Bronchial epithelial cell (primary cell): Measurements from ENCODE around the gene PCSK1N. TPM values are rescaled to one million over a fixed set of nuclear protein-coding genes. Genes with fewer than 3 reads are reported as not detected.
"Not testable (repeated sequence)": the region's sequence is repeated elsewhere in the genome, so short reads cannot be mapped to it uniquely, and the experiment has no call there.

Experiments used
- DNase-seq: peaks from one replicate; pipeline ENCODE4 v3.0.0-alpha.2; 2010; ENCODE audit warnings: low read depth
- FAIRE-seq: peaks from 2 replicates; lab custom pipeline; 2011; peaks lifted over from hg19 to GRCh38; lab: Jason Lieb, UNC
- H3K27me3 ChIP-seq: 2 replicates; pipeline ENCODE4 v1.5.1; 2011; ENCODE audit warnings: low read length; ENCODE audit not compliant: control insufficient read depth, insufficient read depth
- H3K36me3 ChIP-seq: 2 replicates; pipeline ENCODE4 v1.5.1; 2011; ENCODE audit warnings: low read length; ENCODE audit not compliant: control insufficient read depth, insufficient read depth
- H3K4me3 ChIP-seq: 2 replicates; pipeline ENCODE4 v1.5.1; 2011; ENCODE audit warnings: mild to moderate bottlenecking, low read depth, low read length, control low read depth
- total RNA-seq: library from RNA; depleted of rRNA; stranded (reverse); fragments of >200 nt; gene quantifications from 2 replicates; pipeline ENCODE4 v1.2.1, GENCODE V29; 2014
- TF ChIP-seq, protein P1 (sequence below): IDR thresholded peaks from 2 replicates; pipeline ENCODE4 v1.5.1; 2011; ENCODE audit warnings: mild to moderate bottlenecking, moderate library complexity, low read length, control low read depth, inconsistent platforms; ENCODE audit not compliant: insufficient read depth, severe bottlenecking

PCSK1N gene
- total RNA-seq, 1 donor from 2014 or later = 0.26 TPM

DNA sequence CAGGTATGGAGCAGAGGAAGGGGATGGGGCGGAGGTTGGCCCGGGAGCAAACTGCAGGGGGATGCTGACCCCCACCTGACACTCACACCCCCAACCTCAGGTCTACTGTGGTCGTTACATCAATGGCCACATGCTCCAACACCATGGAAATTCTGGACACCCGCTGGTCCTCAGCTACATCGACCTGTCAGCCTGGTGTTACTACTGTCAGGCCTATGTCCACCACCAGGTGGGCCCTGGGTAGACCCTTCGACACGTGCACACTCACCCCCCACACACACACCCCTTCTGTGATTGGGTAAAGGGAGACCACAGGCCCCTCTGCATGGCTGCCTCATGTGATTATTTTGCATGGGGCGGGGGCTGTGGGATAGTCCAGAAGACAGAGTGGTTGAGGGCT, 11.3 kb downstream of the PCSK1N start:
- no peak for FAIRE-seq
- no peaks in the 10 kb centered on the region for H3K36me3 ChIP-seq

DNA sequence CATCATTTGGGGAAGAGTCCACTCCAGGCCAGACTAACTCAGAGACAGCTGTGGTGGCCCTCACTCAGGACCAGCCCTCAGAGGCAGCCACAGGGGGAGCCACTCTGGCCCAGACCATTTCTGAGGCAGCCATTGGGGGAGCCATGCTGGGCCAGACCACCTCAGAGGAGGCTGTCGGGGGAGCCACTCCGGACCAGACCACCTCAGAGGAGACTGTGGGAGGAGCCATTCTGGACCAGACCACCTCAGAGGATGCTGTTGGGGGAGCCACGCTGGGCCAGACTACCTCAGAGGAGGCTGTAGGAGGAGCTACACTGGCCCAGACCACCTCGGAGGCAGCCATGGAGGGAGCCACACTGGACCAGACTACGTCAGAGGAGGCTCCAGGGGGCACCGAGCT, 12.4 kb downstream of the PCSK1N start:
- no peak for DNase-seq
- FAIRE-seq = no peak
- H3K4me3 ChIP-seq = no peak overlapping the region
- TF ChIP-seq, protein P1, sequence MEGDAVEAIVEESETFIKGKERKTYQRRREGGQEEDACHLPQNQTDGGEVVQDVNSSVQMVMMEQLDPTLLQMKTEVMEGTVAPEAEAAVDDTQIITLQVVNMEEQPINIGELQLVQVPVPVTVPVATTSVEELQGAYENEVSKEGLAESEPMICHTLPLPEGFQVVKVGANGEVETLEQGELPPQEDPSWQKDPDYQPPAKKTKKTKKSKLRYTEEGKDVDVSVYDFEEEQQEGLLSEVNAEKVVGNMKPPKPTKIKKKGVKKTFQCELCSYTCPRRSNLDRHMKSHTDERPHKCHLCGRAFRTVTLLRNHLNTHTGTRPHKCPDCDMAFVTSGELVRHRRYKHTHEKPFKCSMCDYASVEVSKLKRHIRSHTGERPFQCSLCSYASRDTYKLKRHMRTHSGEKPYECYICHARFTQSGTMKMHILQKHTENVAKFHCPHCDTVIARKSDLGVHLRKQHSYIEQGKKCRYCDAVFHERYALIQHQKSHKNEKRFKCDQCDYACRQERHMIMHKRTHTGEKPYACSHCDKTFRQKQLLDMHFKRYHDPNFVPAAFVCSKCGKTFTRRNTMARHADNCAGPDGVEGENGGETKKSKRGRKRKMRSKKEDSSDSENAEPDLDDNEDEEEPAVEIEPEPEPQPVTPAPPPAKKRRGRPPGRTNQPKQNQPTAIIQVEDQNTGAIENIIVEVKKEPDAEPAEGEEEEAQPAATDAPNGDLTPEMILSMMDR = no peak
- no peaks in the 10 kb centered on the region for H3K36me3 ChIP-seq
- no peaks in the 10 kb centered on the region for H3K27me3 ChIP-seq

More for the DNA sequence above, 11.3 kb downstream of the PCSK1N start:
- TF ChIP-seq, protein P1 = no peak
- no peak for DNase-seq
- no peak overlapping the region for H3K4me3 ChIP-seq
- H3K27me3 ChIP-seq = no peaks in the 10 kb centered on the region

DNA sequence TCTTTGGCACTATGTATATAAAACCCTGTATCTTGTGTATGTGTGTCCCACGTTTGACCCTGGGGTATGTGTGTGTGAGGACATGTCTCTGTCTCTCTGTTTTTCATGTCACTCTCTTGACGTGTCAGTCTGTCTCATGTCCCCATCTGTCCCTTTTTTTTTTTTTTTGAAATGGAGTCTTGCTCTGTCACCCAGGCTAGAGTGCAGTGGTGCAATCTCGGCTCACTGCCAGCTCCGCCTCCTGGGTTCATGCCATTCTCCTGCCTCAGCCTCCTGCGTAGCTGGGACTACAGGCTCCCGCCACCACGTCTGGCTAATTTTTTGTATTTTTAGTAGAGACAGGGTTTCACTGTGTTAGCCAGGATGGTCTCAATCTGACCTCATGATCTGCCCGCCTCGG, 16.0 kb downstream of the PCSK1N start:
- H3K36me3 ChIP-seq, H3K27me3 ChIP-seq, H3K4me3 ChIP-seq, FAIRE-seq, DNase-seq: not testable (repeated sequence)

DNA sequence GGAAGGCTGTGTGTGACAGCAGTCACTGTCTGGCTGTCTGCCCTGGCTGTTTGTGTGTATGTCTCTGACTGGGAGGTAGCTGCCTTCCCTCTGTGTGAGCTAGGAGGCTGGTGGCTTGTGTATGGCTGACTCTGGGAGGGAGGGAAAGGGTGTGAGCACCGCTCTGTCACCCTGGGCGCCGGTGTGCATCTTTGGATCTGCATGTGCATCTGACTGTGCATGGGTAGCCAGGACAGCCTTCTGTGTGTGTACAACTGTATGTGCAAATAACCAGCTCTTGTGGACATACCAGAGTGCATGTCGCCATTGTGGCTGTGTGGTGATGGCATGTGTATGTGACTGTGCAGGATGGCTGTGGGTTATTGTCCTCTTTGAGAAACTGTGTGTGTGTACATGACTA, 16.5 kb downstream of the PCSK1N start:
- TF ChIP-seq, protein P1 = no peak
- peak; percentile 64 for FAIRE-seq
- peaks cover 2% of the 10 kb centered on the region for H3K36me3 ChIP-seq
- no peaks in the 10 kb centered on the region for H3K27me3 ChIP-seq
- no peak for DNase-seq
- H3K4me3 ChIP-seq = no peak overlapping the region

DNA sequence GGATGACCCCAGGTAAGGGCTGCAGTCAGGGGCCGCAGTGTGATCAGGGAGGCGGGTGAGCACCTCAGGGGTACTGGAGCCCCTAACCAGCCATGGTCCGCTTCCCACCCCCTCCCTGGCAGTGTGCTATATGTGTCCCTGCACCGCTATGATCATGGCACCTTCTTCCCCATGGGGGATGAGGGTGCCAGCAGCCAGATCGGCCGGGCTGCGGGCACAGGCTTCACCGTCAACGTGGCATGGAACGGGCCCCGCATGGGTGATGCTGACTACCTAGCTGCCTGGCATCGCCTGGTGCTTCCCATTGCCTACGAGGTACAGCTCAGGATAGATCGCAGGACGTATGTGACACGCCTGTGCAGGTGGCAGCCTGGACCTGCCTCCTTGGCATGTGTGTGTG, 17.3 kb downstream of the PCSK1N start:
- TF ChIP-seq, protein P1 = no peak
- H3K36me3 ChIP-seq = peaks cover 2% of the 10 kb centered on the region
- FAIRE-seq (no peak), DNase-seq (no peak)
- H3K27me3 ChIP-seq = no peaks in the 10 kb centered on the region
- H3K4me3 ChIP-seq = no peak overlapping the region

DNA sequence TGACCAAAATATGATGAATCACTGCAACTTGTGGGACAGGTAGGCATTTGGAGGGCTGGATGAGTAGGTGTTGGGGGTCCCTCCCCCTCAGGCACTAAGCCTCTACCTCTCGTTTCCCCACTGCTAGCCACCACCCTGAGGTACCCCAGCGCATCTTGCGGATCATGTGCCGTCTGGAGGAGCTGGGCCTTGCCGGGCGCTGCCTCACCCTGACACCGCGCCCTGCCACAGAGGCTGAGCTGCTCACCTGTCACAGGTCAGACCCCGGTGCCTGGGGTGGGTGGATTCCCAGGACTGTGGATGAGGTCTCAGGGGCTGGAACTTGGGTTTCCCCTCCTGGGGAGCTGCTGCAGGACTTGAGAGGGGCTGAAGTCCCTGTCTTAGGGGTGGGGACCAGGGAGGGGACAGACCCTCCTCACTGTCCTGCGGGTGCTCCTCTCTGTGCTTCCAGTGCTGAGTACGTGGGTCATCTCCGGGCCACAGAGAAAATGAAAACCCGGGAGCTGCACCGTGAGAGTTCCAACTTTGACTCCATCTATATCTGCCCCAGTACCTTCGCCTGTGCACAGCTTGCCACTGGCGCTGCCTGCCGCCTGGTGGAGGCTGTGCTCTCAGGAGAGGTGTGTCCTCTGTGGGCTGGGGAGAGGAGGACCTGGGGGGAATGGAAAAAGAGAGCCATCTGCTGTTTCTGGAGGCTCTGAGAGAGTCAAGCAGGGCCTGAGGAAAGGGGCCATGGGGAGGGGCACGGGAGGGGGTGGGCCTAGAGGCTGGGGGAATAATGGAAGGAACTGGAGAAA, 19.2 kb downstream of the PCSK1N start:
- no peak overlapping the region for H3K4me3 ChIP-seq
- no peaks in the 10 kb centered on the region for H3K27me3 ChIP-seq
- no peak for FAIRE-seq

More for the DNA sequence above, 19.2 kb downstream of the PCSK1N start:
- no peak for DNase-seq
- peaks cover 2% of the 10 kb centered on the region for H3K36me3 ChIP-seq
- TF ChIP-seq, protein P1 = no peak
